Measurements from ENCODE around the gene KRTAP20-3. TPM values are rescaled to one million over a fixed set of nuclear protein-coding genes. Genes with fewer than 3 reads are reported as not detected.

The KRTAP20-3 gene
- total RNA-seq, 1 experiment from 2014 or later = not detected

GRCh38 chr21:30620080-30620479 is 22.6 kb upstream of the KRTAP20-3 start:
- POLR2A ChIA-PET = no interaction called here
- no peak for ATAC-seq
- Histone ChIP-seq H3K36me3 (ENCODE audit: control insufficient read depth, insufficient read depth, low read length) (no peaks in the 10 kb centered on the region), H3K27me3 (ENCODE audit: control insufficient read depth, insufficient read depth, low read length) (no peaks in the 10 kb centered on the region), H3K27ac (ENCODE audit: low read length) (no peak overlapping the region), H3K9me3 (ENCODE audit: control insufficient read depth, insufficient read depth, low read depth, low read length) (no peaks in the 10 kb centered on the region), H3K4me1 (ENCODE audit: control insufficient read depth, insufficient read depth, low read length) (no peaks in the 10 kb centered on the region), H3K4me3 (ENCODE audit: low read depth in 2 of 2, low read length in 2 of 2) (no peak overlapping the region)
- BruUV-seq (replicated peaks) = no TSS peak
- intact Hi-C loops (cut with micrococcal nuclease; ENCODE audit: unreplicated experiment) (no loop called here), in situ Hi-C loops (cut with HindIII; ENCODE audit: low pct_unique_long_range_greater_than_20kb, low sequenced_read_pairs) (no loop called here)
- no peak for DNase-seq (ENCODE audit: low read depth, low spot score)
- TF ChIP-seq SIN3A (IDR thresholded peaks at IDR 0.05; ENCODE audit: borderline replicate concordance, insufficient read depth, low read depth, low read length) = no peak
- no peak for TF ChIP-seq REST (IDR thresholded peaks at IDR 0.05; ENCODE audit: insufficient read depth in 1 of 2, low read depth in 2 of 2, low read length in 1 of 2)
- no peak for TF ChIP-seq POLR2AphosphoS5 (IDR thresholded peaks at IDR 0.05; ENCODE audit: low read depth, low read length)
- TF ChIP-seq TCF7L2 (IDR thresholded peaks at IDR 0.05; ENCODE audit: low read depth, low read length) = no peak
- no peak for TF ChIP-seq CTCF (IDR thresholded peaks at IDR 0.05)
- CTCF ChIA-PET = no interaction called here

- in situ Hi-C loops (cut with HindIII; ENCODE audit: low pct_unique_long_range_greater_than_20kb, low sequenced_read_pairs) = no loop called here
- ATAC-seq = no peak
- TF ChIP-seq CTCF (IDR thresholded peaks at IDR 0.05) (no peak), SIN3A (IDR thresholded peaks at IDR 0.05; ENCODE audit: borderline replicate concordance, insufficient read depth, low read depth, low read length) (no peak), TCF7L2 (IDR thresholded peaks at IDR 0.05; ENCODE audit: low read depth, low read length) (no peak)
- Histone ChIP-seq H3K27ac (ENCODE audit: low read length) (no peak within 1 kb of the TSS), H3K4me3 (ENCODE audit: low read depth in 2 of 2, low read length in 2 of 2) (no peak within 1 kb of the TSS), H3K9me3 (ENCODE audit: control insufficient read depth, insufficient read depth, low read depth, low read length) (no peaks in the 10 kb centered on the region), H3K27me3 (ENCODE audit: control insufficient read depth, insufficient read depth, low read length) (no peaks in the 10 kb centered on the region), H3K4me1 (ENCODE audit: control insufficient read depth, insufficient read depth, low read length) (no peaks in the 10 kb centered on the region), H3K36me3 (ENCODE audit: control insufficient read depth, insufficient read depth, low read length) (no peaks in the 10 kb centered on the region)
- intact Hi-C loops (cut with micrococcal nuclease; ENCODE audit: unreplicated experiment) = no loop called here
- CTCF ChIA-PET = no interaction called here
- POLR2A ChIA-PET = no interaction called here
- no peak for DNase-seq (ENCODE audit: low read depth, low spot score)
- BruUV-seq (replicated peaks) = no TSS peak
These were observed 22.1 kb upstream of the KRTAP20-3 start, which contains the start of gene KRTAP20-4 for GRCh38 chr21:30620522-30620921. TSS of gene KRTAP20-4 (plus strand) at chr21:30620627.
